ENCODE measurements around the gene ADGRD2.

DNA sequence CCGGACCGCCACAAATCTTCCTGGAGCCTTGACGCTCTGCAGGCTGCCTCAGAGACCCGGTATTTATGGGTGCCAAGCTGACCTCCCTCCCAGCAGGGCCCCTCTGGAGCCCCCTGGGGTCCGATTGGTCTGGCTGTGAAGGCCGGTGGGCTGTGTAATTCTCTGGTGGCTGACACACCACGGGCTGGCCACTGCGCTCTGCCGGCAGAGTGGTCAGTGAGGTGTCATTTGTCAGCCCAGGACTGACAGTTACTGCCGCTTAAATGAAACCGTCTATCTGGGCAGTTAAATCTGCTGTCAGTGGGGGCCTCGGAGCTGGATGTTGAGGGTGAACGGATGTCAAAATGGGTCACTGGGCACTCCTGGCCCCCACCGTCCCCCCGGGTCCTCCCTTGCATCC, 46.2 kb downstream of the ADGRD2 start:
- no peak for TF ChIP-seq SP1 (IDR thresholded peaks at IDR 0.05; ENCODE audit: low read depth)
- TF ChIP-seq, protein P1, sequence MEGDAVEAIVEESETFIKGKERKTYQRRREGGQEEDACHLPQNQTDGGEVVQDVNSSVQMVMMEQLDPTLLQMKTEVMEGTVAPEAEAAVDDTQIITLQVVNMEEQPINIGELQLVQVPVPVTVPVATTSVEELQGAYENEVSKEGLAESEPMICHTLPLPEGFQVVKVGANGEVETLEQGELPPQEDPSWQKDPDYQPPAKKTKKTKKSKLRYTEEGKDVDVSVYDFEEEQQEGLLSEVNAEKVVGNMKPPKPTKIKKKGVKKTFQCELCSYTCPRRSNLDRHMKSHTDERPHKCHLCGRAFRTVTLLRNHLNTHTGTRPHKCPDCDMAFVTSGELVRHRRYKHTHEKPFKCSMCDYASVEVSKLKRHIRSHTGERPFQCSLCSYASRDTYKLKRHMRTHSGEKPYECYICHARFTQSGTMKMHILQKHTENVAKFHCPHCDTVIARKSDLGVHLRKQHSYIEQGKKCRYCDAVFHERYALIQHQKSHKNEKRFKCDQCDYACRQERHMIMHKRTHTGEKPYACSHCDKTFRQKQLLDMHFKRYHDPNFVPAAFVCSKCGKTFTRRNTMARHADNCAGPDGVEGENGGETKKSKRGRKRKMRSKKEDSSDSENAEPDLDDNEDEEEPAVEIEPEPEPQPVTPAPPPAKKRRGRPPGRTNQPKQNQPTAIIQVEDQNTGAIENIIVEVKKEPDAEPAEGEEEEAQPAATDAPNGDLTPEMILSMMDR (IDR thresholded peaks at IDR 0.05 in 2 of 3, conservative IDR thresholded peaks at IDR 0.05 in 1 of 3; ENCODE audit: borderline replicate concordance in 1 of 3, insufficient read depth in 1 of 3, low read depth in 2 of 3, low read length in 2 of 3), result no peak
- no peak for TF ChIP-seq EZH2 (IDR thresholded peaks at IDR 0.05)
- TF ChIP-seq EGR1 (IDR thresholded peaks at IDR 0.05; ENCODE audit: low read depth), result no peak
- TF ChIP-seq POLR2A (IDR thresholded peaks at IDR 0.05; ENCODE audit: borderline replicate concordance, extremely low read depth, insufficient read depth, insufficient read length), result no peak
- TF ChIP-seq TCF7L2 (IDR thresholded peaks at IDR 0.05; ENCODE audit: borderline replicate concordance, extremely low read depth, insufficient read depth, insufficient read length), result no peak
- no peak for TF ChIP-seq FOSL1 (IDR thresholded peaks at IDR 0.05; ENCODE audit: low read depth)
- TF ChIP-seq RAD21 (IDR thresholded peaks at IDR 0.05; ENCODE audit: low read depth), result no peak
- TF ChIP-seq CEBPB (IDR thresholded peaks at IDR 0.05; ENCODE audit: low read depth), result no peak
- no peak for TF ChIP-seq SIN3A (IDR thresholded peaks at IDR 0.05; ENCODE audit: low read depth)
- no peak for TF ChIP-seq EZH2phosphoT487 (IDR thresholded peaks at IDR 0.05; ENCODE audit: borderline replicate concordance)
- TF ChIP-seq, protein P2, sequence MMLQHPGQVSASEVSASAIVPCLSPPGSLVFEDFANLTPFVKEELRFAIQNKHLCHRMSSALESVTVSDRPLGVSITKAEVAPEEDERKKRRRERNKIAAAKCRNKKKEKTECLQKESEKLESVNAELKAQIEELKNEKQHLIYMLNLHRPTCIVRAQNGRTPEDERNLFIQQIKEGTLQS (IDR thresholded peaks at IDR 0.05), result no peak
- no peak for TF ChIP-seq ZNF274 (IDR thresholded peaks at IDR 0.05; ENCODE audit: low read depth, low read length)
- TF ChIP-seq POLR2AphosphoS5 (IDR thresholded peaks at IDR 0.05; ENCODE audit: low read depth, low read length), result no peak

Measured in HCT116 (cell line).